ENCODE results near the gene RNF186.

Gene RNF186

GRCh38 chr1:19804831-19805251 is 10.2 kb downstream of the RNF186 start:
- TF ChIP-seq ZC3H10 (CRISPR knock-in tag; IDR thresholded peaks at IDR 0.05), result no peak
- no peak for TF ChIP-seq BACH2 (CRISPR knock-in tag; IDR thresholded peaks at IDR 0.05; ENCODE audit: borderline replicate concordance)
- TF ChIP-seq ZFP3 (CRISPR knock-in tag; IDR thresholded peaks at IDR 0.05), result no peak
- no peak for TF ChIP-seq ARNTL (CRISPR knock-in tag; IDR thresholded peaks at IDR 0.05; ENCODE audit: borderline replicate concordance, low read depth)
- TF ChIP-seq, protein P1, sequence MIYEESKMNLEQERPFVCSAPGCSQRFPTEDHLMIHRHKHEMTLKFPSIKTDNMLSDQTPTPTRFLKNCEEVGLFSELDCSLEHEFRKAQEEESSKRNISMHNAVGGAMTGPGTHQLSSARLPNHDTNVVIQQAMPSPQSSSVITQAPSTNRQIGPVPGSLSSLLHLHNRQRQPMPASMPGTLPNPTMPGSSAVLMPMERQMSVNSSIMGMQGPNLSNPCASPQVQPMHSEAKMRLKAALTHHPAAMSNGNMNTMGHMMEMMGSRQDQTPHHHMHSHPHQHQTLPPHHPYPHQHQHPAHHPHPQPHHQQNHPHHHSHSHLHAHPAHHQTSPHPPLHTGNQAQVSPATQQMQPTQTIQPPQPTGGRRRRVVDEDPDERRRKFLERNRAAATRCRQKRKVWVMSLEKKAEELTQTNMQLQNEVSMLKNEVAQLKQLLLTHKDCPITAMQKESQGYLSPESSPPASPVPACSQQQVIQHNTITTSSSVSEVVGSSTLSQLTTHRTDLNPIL (CRISPR knock-in tag; IDR thresholded peaks at IDR 0.05; ENCODE audit: low read depth), result no peak
- no peak for TF ChIP-seq PPARA (CRISPR knock-in tag; IDR thresholded peaks at IDR 0.05; ENCODE audit: borderline replicate concordance)
- TF ChIP-seq, protein P2, sequence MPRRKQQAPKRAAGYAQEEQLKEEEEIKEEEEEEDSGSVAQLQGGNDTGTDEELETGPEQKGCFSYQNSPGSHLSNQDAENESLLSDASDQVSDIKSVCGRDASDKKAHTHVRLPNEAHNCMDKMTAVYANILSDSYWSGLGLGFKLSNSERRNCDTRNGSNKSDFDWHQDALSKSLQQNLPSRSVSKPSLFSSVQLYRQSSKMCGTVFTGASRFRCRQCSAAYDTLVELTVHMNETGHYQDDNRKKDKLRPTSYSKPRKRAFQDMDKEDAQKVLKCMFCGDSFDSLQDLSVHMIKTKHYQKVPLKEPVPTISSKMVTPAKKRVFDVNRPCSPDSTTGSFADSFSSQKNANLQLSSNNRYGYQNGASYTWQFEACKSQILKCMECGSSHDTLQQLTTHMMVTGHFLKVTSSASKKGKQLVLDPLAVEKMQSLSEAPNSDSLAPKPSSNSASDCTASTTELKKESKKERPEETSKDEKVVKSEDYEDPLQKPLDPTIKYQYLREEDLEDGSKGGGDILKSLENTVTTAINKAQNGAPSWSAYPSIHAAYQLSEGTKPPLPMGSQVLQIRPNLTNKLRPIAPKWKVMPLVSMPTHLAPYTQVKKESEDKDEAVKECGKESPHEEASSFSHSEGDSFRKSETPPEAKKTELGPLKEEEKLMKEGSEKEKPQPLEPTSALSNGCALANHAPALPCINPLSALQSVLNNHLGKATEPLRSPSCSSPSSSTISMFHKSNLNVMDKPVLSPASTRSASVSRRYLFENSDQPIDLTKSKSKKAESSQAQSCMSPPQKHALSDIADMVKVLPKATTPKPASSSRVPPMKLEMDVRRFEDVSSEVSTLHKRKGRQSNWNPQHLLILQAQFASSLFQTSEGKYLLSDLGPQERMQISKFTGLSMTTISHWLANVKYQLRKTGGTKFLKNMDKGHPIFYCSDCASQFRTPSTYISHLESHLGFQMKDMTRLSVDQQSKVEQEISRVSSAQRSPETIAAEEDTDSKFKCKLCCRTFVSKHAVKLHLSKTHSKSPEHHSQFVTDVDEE (CRISPR knock-in tag; IDR thresholded peaks at IDR 0.05), result no peak
- TF ChIP-seq ZFP30 (CRISPR knock-in tag; IDR thresholded peaks at IDR 0.05), result no peak
- TF ChIP-seq, protein P3, sequence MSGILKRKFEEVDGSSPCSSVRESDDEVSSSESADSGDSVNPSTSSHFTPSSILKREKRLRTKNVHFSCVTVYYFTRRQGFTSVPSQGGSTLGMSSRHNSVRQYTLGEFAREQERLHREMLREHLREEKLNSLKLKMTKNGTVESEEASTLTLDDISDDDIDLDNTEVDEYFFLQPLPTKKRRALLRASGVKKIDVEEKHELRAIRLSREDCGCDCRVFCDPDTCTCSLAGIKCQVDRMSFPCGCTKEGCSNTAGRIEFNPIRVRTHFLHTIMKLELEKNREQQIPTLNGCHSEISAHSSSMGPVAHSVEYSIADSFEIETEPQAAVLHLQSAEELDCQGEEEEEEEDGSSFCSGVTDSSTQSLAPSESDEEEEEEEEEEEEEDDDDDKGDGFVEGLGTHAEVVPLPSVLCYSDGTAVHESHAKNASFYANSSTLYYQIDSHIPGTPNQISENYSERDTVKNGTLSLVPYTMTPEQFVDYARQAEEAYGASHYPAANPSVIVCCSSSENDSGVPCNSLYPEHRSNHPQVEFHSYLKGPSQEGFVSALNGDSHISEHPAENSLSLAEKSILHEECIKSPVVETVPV (CRISPR knock-in tag; IDR thresholded peaks at IDR 0.05), result no peak
- no peak for TF ChIP-seq ZNF70 (CRISPR knock-in tag; IDR thresholded peaks at IDR 0.05)
- TF ChIP-seq GLIS3 (CRISPR knock-in tag; IDR thresholded peaks at IDR 0.05), result no peak
- no peak for TF ChIP-seq ZNF8 (CRISPR knock-in tag; IDR thresholded peaks at IDR 0.05)
- no peak for TF ChIP-seq TOX (CRISPR knock-in tag; IDR thresholded peaks at IDR 0.05; ENCODE audit: borderline replicate concordance)
- no peak for TF ChIP-seq ISL1 (CRISPR knock-in tag; IDR thresholded peaks at IDR 0.05)
- no peak for TF ChIP-seq PATZ1 (CRISPR knock-in tag; IDR thresholded peaks at IDR 0.05; ENCODE audit: borderline replicate concordance)
- ATAC-seq, result no peak

GRCh38 chr1:19802269-19802668 is 12.8 kb downstream of the RNF186 start:
- TF ChIP-seq TOX (CRISPR knock-in tag; IDR thresholded peaks at IDR 0.05; ENCODE audit: borderline replicate concordance) (no peak), ISL1 (CRISPR knock-in tag; IDR thresholded peaks at IDR 0.05) (no peak), GLIS3 (CRISPR knock-in tag; IDR thresholded peaks at IDR 0.05) (no peak), BACH2 (CRISPR knock-in tag; IDR thresholded peaks at IDR 0.05; ENCODE audit: borderline replicate concordance) (no peak), PPARA (CRISPR knock-in tag; IDR thresholded peaks at IDR 0.05; ENCODE audit: borderline replicate concordance) (no peak), CSDC2 (CRISPR knock-in tag; IDR thresholded peaks at IDR 0.05) (no peak), RARB (CRISPR knock-in tag; IDR thresholded peaks at IDR 0.05) (no peak), ARNTL (CRISPR knock-in tag; IDR thresholded peaks at IDR 0.05; ENCODE audit: borderline replicate concordance, low read depth) (no peak), TCF4 (CRISPR knock-in tag; IDR thresholded peaks at IDR 0.05; ENCODE audit: borderline replicate concordance) (no peak), ZC3H10 (CRISPR knock-in tag; IDR thresholded peaks at IDR 0.05) (no peak), ZNF70 (CRISPR knock-in tag; IDR thresholded peaks at IDR 0.05) (no peak), ZFP30 (CRISPR knock-in tag; IDR thresholded peaks at IDR 0.05) (no peak), OSR1 (CRISPR knock-in tag; IDR thresholded peaks at IDR 0.05) (no peak), PATZ1 (CRISPR knock-in tag; IDR thresholded peaks at IDR 0.05; ENCODE audit: borderline replicate concordance) (no peak), SNAI2 (CRISPR knock-in tag; IDR thresholded peaks at IDR 0.05) (no peak)
- TF ChIP-seq, protein P4, sequence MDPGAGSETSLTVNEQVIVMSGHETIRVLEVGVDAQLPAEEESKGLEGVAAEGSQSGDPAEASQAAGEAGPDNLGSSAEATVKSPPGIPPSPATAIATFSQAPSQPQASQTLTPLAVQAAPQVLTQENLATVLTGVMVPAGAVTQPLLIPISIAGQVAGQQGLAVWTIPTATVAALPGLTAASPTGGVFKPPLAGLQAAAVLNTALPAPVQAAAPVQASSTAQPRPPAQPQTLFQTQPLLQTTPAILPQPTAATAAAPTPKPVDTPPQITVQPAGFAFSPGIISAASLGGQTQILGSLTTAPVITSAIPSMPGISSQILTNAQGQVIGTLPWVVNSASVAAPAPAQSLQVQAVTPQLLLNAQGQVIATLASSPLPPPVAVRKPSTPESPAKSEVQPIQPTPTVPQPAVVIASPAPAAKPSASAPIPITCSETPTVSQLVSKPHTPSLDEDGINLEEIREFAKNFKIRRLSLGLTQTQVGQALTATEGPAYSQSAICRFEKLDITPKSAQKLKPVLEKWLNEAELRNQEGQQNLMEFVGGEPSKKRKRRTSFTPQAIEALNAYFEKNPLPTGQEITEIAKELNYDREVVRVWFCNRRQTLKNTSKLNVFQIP (CRISPR knock-in tag; IDR thresholded peaks at IDR 0.05; ENCODE audit: borderline replicate concordance, low read depth), result no peak
- TF ChIP-seq, protein P3 (CRISPR knock-in tag; IDR thresholded peaks at IDR 0.05), result no peak
- TF ChIP-seq, protein P1 (CRISPR knock-in tag; IDR thresholded peaks at IDR 0.05; ENCODE audit: low read depth), result no peak
- no peak for ATAC-seq

All from SK-N-SH treated with all-trans-retinoic acid at 6 μM for 48 hours (cell line).